GM21515 (cell line): ENCODE measurements around the gene SARM1.

Source experiments
- ATAC-seq: cut with Tn5 transposase; IDR thresholded peaks from one replicate; pipeline ENCODE4 v1.9.1; 2021; ENCODE audit not compliant: unreplicated experiment

SARM1 gene

GRCh38 chr17:28340374-28340773, 31.1 kb upstream of the SARM1 start:
- no peak for ATAC-seq

DNA sequence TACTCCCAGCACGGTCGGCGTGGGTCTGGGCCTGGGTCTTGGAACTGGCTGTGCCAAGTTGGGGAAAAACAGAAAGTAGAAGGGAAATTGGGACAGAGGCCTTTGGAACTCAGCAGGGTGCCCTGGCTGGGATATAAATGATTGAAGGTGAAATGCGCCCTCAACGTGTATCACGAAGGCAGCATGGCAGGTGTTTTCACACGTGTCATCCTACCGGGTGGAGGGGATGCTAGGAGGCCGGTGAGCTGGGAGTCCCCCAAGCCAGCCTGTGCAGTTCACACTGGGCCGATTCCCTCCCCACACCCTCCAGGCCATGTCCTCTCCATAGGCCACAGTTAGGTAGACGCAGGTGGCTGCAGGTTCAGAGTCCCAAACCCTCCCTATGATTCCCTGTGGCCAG, 30.0 kb upstream of the SARM1 start:
- no peak for ATAC-seq

GRCh38 chr17:28342313-28342712, 29.2 kb upstream of the SARM1 start:
- no peak for ATAC-seq

GRCh38 chr17:28343491-28343932, 28.0 kb upstream of the SARM1 start:
- no peak for ATAC-seq

- ATAC-seq, result no peak
These were observed 27.5 kb upstream of the SARM1 start for GRCh38 chr17:28344011-28344410.

DNA sequence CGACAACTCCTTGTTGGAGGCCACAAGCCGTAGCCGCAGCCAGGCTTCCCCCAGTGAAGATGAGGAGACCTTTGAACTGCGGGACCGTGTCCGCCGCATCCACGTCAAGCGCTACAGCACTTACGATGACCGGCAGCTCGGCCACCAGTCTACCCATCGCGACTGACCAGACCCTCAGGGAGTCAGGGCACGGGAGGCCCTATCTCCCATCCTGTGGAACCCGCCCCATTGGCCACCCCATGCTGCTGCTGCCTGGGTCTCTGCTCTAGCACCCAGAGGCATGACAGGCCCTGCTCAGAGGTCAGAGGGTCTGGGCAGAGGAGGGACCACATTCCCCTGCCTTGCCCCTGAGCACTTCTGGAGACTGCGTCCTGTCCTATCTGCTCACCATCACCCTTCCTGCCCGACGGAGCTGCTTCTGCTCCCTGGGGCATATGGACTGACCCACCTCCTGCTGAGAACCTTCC, 27.0 kb upstream of the SARM1 start:
- ATAC-seq, result no peak

- ATAC-seq, result no peak
These were observed 25.9 kb upstream of the SARM1 start for GRCh38 chr17:28345419-28346198.

DNA sequence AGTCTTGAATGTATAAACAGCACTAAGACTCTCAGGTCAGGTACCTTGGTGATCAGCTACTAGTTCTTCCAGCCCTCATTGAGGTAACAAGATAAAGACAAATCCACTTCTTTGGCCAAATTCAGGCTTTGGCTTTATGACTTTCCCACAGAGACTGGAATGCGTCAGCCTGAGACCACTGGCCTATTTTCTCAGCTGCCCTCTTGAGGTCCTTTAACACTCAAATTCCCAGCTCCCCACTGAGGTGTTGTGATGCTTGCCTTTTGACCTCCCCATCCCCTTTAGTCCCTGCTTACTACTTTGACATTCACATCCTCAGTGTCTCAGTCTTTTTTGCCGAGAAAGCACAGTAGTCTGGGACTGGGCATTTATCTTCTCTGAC, 25.3 kb upstream of the SARM1 start:
- ATAC-seq, result no peak

DNA sequence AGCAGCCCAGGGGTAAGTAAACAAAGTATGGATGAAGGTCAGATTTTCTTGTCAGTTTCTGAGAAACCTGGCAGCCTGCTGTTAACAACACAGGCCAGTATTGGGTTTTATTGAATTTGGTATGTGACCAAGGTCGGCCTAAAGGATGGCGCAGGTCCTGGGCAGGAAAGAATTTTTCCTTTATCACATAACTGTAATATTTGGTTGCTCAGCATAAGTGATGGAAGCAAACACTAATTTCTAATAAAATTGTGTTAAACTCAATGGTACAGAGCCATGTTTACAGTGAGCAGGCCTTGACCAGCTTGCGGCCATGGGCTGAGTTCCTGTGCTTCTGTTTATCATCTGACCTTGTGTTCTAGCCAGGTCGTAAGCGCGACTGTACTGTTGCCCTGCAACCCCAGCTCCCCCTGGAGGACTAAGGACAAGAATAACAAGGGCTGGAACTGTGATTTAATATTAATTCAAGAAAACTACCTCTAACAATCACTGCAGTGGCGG, 24.7 kb upstream of the SARM1 start:
- ATAC-seq, result no peak

GRCh38 chr17:28347261-28347891, 24.1 kb upstream of the SARM1 start:
- ATAC-seq, result no peak

DNA sequence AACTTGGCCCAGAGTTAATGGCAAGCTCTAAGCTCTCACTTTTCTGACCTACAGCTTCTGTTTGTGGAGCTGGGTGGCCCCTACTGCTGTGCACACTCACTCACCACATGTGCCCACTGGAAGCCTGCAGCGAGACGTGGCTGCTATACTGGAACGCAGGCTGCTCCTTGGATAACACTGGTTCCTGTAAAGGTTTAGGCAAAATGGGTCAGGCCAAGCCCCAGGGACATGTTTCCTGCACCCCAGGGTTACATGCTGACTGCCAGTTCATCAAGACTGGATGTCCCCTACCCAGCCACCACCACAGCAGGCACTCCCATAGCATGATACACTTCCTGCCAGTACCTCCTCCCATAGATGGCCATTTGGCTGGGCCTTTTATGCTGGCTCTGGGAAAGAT, 22.5 kb upstream of the SARM1 start:
- no peak for ATAC-seq

DNA sequence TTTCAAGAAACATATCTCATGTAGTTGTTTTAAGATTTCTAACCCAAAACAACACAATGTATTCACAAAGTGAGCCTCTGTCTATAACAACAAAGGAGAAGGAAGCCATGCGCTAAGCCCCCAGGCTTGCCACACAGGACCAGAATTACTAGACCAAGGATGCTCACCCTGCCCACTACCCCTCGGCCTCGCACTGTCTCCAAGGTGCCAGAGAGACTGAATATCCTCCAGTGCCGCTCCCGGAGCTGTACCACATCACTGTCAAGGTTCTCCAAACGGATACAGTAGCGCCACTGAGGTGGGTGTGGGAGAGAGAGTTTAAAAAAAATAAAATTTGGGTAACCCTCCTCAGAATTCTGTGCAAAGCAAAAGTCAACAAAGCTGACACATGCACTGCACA, 21.2 kb upstream of the SARM1 start:
- ATAC-seq, result no peak

DNA sequence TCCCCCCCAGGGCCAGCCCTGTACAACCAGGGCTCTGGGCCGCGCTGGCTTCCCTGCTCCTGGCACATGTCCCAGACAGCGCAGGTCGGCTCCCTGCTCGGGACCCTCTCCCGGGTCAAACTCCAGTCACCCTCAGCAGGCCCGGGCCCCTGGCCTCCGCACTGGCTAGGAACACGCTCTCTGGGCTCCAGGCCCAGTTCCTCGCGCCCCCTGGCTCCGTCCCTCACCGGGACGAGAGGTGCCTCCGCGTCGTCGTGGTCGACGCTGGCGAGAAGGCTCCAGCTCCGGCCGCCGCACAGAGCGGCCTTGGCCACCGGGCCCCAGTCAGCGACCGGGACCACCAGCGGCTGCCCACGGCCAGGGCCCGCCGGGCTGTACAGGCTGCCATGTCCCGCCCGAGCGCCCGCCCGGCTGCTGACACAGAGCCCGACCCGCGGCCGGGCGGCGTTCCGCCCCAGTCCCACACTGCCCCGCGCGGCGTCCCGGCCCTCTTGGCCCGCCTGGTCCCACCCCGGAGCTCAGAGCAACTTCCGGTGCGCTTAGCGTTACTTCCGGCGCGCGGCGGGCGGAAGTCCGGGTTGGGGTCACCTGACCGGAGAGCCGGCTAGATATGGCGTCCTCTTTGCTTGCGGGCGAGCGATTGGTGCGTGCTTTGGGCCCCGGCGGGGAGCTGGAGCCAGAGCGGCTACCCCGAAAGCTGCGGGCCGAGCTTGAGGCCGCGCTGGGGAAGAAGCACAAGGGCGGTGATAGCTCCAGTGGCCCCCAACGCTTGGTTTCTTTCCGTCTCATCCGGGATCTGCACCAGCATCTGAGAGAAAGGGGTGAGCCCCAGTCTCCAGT, 14.2 kb upstream of the SARM1 start, which contains the start of gene POLDIP2:
Gene POLDIP2 (minus strand): TSS at position 467 of the 840 bp plus-strand sequence. CDS start 79 bp downstream, at position 388.
- ATAC-seq, result peak; percentile 91

DNA sequence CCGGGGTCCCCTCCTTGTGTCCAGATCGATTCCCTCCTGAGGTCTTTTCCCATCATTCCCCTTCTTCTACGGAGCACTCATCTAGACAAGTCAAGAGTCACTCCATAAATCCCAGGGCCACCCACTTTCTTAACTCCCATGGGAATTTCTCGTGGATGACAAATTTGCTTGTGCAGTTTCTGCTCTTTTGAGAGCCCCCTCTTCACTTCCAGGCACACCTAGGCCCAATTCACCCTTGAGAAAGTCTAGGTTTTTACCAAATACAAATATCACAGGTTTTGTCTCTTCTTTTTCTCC, 13.6 kb upstream of the SARM1 start:
- no peak for ATAC-seq

- ATAC-seq, result no peak
These were observed 8.3 kb upstream of the SARM1 start for GRCh38 chr17:28363186-28363585.

DNA sequence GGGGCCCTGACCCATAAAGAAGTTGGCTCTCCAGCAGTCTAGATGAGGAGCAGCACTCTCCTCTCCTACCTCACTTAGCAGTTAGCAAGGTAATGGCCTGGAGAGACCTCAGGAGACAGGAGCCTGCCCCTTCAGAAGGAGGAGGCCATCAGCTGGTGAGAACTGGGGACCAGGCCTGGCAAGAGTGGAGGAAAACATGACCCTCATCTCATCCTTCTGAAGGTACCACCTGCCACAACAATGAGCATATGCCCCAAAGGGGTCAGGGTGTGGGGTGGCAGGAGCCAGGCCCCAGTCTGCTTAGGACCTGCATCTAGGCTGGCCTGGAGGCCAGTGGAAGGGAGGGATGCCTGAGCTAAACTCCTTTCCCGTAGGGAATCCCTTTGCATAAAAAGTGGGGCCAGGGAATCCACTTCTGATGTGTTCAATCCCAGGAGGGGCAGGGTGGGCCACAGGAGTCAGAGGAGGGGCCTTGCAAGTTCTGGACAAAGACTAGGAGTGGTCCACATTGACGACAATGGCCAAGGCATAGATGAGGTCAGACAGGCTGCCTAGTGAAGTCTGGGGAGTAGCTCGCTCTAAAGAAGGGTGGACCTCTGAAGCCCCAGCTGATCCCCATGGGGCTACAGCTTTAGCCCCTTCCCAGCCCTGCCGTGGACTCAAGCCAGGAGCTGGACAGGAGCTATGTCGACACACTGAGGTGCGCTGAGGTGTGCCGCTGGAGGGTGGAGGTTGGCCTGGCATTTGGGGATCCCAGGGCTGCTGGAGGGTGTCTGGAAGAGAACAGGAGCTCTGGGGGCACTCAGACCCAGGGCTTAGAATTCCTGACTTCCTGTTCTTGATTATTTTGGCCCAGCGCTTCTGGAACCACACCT, 7.5 kb upstream of the SARM1 start:
- no peak for ATAC-seq

DNA sequence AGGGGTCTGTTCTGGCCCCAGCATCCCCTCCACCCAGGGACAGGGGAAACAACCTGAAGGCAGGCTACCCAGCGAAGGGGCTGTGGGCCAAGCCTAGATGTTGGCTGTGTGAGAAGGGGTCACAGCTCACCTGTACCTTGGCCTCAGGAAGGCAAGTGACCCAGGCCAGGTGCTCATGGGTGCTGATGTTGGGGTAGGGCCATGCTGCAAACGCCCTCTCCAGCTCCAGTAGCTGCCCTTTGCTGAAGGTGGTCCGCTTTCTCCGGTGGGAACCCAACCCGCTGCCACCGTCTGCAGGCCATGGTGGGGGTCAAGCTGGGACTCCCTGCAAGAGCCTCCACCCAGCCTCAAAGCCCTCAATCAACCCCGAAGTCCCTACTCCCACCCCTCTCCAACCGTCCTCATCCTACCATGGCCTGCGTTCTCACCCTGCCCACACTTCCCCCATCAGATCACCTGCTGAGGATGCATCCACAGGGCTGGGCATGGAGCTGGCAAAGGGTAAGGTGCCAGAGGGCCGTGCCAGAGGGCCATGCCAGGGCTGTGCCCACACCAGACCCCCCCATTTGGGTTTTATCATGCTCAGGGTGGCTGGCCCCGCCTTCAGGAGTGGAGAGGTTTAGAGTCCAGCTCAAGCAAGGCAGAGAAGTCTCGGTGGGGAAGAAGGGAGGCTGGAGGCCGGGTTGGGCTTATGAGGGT, 6.7 kb upstream of the SARM1 start, which contains the start of gene SEBOX:
Gene SEBOX (minus strand): TSS at position 535 of the 699 bp plus-strand sequence. CDS start 48 bp downstream, at position 487.
- ATAC-seq, result no peak

GRCh38 chr17:28365487-28365886, 6.0 kb upstream of the SARM1 start:
- no peak for ATAC-seq

- ATAC-seq, result no peak
These were observed 4.9 kb upstream of the SARM1 start for GRCh38 chr17:28366605-28367004.
